SW 1271 (cell line): ENCODE measurements around the gene GATM.
"Not testable (repeated sequence)": the region's sequence is repeated elsewhere in the genome, so short reads cannot be mapped to it uniquely, and the experiment has no call there.

Source experiments
- DNase-seq, 2 experiments: peaks; one replicate each; lab custom pipeline; 2025; lab: John Stamatoyannopoulos, UW

The GATM gene

GRCh38 chr15:45351227-45351626 is 27.1 kb downstream of the GATM start:
- no peak for DNase-seq

- no peak for DNase-seq
These were observed 28.7 kb downstream of the GATM start for GRCh38 chr15:45349623-45350022.

- DNase-seq, result no peak
These were observed 30.4 kb downstream of the GATM start for GRCh38 chr15:45347989-45348388.

GRCh38 chr15:45347033-45347432 is 31.3 kb downstream of the GATM start:
- DNase-seq, result no peak

GRCh38 chr15:45346381-45346780 is 32.0 kb downstream of the GATM start:
- no peak for DNase-seq

- no peak for DNase-seq
These were observed 35.0 kb downstream of the GATM start for GRCh38 chr15:45343258-45343860.

GRCh38 chr15:45341790-45342189 is 36.6 kb downstream of the GATM start:
- no peak for DNase-seq

GRCh38 chr15:45340429-45340828 is 37.9 kb downstream of the GATM start:
- no peak for DNase-seq

GRCh38 chr15:45338417-45338816 is 39.9 kb downstream of the GATM start:
- DNase-seq, result no peak

GRCh38 chr15:45337224-45337623 is 41.1 kb downstream of the GATM start:
- DNase-seq, result no peak

GRCh38 chr15:45333550-45333949 is 44.8 kb downstream of the GATM start:
- no peak for DNase-seq

- no peak for DNase-seq
These were observed 45.6 kb downstream of the GATM start for GRCh38 chr15:45332694-45333093.

- DNase-seq, result no peak
These were observed 46.4 kb downstream of the GATM start for GRCh38 chr15:45331972-45332371.

- DNase-seq, result no peak
These were observed 49.7 kb downstream of the GATM start for GRCh38 chr15:45328663-45329062.

GRCh38 chr15:45326741-45327140 is 51.6 kb downstream of the GATM start:
- no peak for DNase-seq

- no peak for DNase-seq
These were observed 52.1 kb downstream of the GATM start for GRCh38 chr15:45326280-45326679.

- DNase-seq, result no peak
These were observed 57.7 kb downstream of the GATM start for GRCh38 chr15:45320581-45321205.

GRCh38 chr15:45319472-45320214 is 58.7 kb downstream of the GATM start:
- no peak for DNase-seq

- DNase-seq, result no peak
These were observed 63.4 kb downstream of the GATM start for GRCh38 chr15:45314960-45315359.

- not testable (repeated sequence) for DNase-seq
These were observed 64.2 kb downstream of the GATM start for GRCh38 chr15:45314117-45314516.
